ENCODE results near the gene UST.

- TF ChIP-seq NFRKB (IDR thresholded peaks at IDR 0.05) (no peak), ARNT (IDR thresholded peaks at IDR 0.05) (no peak), HDGF (IDR thresholded peaks at IDR 0.05; ENCODE audit: borderline replicate concordance) (no peak), TARDBP (IDR thresholded peaks at IDR 0.05) (no peak), L3MBTL2 (conservative IDR thresholded peaks at IDR 0.05) (no peak)
Observed at GRCh38 chr6:148831531-148831930, 84.7 kb downstream of the UST start.
